Activated CD4-positive, alpha-beta T cell treated with anti-CD3 and anti-CD28 coated beads, Interleukin-2, amount 50 U/mL, for 16 hours (primary cell): Measurements from ENCODE around the gene CST9L.

ENCODE experiments used
- DNase-seq: peaks from one replicate; pipeline ENCODE4 v3.0.0-alpha.2; 2020

CST9L gene, protein sequence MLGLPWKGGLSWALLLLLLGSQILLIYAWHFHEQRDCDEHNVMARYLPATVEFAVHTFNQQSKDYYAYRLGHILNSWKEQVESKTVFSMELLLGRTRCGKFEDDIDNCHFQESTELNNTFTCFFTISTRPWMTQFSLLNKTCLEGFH

DNA sequence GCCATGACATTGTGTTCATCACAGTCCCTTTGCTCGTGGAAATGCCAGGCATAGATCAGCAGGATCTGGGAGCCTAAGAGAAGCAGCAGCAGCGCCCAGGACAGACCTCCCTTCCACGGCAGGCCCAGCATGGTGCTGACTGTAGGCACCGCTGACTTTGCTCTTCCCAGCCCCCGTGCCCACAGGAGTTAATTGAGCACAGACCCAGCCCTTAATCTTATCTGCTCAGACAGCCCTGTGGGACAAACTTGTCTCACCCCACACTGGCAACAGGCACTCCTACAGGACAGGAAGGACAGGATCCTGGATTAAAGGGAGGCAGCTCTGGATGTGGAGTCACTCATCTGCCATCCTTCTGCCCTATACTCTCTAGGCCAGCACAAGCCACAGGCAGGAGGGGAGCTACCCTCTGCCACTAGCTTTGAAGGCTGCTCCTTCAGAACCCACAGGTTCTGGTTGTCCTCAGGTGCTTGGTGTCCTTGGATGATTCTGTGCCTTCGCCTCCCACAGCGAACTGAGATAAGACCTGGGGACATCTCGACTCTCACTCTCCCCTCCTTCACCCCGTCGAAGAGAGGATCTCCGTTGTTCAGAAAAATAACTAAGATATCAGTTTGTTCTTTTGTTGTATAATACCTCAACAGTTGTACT lies at the start of gene CST9L:
Gene CST9L, minus strand, starts transcription at position 165 of the 651 bp plus-strand sequence. Its CDS starts 34 bp downstream, at position 131.
- no peak for DNase-seq

GRCh38 chr20:23614163-23614562 lies 45.9 kb upstream of the CST9L start:
- no peak for DNase-seq

GRCh38 chr20:23613676-23614075 lies 45.4 kb upstream of the CST9L start:
- no peak for DNase-seq

DNA sequence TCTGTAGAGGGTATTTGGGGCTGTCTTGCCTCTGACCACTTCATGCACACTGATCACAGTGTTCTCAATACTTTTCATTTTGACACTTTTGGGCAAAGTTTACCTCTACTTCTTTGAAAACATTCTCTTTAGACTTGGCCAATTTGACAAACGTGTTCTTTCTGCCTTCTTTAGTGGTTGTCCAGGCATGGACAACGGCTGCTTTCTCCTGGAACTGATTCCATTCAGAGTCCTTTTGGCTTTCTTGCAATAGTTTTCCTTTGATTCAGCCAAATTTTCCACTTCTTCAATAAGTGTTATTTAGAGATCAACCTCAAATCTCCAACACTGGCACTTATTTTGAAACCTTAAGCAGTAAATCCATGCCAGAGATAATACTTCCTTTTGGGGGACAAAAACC lies 44.1 kb upstream of the CST9L start:
- DNase-seq, result no peak

DNA sequence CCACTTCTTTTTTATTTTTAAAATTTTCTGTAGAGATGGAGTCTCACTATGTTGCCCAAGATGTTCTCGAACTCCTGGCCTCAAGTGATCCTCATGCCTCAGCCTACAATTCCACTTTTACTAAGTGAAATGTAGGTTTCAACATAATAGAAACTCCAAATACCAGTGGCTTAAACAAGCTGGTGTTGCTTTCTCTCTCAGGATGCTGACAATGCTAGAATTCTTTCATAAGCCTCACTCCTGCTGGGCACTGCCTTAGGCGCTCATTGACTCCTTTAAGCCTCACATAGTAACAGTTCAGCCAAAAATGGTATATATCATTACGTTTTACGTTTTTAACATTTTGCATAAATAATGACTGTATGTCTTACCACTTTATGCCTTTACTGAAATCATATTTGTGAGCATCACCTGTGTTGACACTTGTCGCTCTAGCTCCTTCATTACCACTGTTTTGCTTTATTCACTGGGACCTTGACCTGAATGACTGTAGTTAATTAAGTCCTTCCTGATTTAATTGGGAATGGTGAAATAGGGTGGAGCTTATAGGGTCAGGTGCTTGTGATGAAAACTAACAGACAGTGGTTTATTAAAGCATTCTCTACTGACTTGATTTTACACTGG lies 41.3 kb upstream of the CST9L start:
- no peak for DNase-seq

DNA sequence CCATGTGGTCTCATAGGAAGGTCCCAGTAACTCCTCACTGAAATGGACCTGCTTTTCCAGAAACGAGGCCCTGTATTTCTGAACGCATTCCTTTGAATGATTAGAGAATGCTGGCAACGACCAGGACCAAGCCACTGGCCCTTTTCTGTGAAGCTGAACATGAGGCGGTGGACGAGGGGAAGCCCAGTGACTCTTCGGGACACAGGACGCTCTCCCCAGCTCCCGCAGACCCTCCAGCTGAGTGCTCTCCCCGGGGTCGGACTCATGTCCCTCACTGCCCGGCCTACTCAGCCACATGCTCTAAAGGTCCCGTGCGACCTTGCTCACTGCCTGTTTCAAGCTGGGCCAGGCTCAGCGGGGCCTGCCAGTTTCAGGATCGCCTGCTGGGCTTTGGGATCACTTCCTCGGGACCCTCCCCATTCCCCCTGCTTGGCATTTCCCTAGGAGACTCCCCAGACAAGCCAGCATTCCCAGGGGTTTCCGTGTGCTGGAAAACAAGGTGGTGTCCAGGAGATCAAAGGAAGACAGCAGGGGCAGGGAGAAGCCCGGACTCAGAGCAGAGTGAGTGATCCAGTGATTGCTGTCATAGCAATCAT lies 40.1 kb upstream of the CST9L start:
- DNase-seq, result no peak

DNA sequence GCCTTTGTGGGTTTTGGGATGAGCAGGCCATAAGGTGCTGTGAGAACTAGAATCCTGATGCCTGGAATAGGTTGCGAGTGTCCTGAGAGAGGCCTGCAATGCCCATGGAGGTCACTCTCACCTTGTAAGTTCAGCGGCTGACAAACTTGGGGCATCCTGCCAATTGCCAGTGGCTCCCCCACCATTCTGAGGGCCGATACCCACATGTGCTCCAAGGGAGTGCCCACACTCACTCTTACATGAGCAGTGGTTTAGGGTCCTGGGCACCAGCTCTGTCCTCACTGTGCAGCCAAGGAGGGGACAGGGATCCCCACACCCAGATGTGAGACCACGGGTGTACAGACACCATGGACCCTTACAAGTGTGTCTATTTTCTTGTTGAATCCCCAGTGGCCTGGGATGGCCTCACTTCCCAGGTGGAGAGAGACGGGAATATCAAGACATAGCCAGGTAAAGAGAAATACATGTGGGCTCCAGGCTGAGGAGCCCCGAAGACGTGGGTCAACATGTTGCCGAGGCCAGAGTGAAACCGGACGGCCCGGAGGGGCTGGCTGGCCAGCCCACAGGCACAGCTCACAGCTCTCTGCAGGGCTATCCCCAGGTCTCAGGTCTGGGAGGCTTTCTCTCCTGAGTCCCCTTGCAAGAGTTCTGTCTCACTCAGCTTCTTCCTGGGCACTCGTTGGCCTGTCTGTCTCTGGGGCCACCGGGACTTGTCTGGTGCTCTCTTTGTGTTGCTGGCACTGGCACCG lies 39.4 kb upstream of the CST9L start:
- no peak for DNase-seq

DNA sequence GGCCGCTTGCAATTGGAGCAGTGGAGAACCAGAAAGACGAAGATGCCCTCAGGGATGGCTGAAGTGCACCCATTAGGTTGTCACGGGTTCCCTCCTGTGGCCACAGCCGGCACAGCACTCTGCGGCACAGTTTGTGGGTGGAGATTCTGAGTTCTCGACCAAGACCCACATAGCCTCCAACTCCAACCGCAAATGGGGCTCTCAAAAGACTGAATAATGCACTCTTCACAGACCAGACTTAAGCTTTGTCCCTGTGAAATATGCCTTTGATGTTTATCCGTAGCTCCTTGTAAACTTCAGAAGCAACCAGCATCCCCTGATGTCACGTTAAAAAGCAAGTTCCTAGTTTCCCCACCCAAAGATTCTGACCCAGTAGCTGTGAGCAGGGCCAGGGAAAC lies 38.4 kb upstream of the CST9L start:
- peak; percentile 66 for DNase-seq

DNA sequence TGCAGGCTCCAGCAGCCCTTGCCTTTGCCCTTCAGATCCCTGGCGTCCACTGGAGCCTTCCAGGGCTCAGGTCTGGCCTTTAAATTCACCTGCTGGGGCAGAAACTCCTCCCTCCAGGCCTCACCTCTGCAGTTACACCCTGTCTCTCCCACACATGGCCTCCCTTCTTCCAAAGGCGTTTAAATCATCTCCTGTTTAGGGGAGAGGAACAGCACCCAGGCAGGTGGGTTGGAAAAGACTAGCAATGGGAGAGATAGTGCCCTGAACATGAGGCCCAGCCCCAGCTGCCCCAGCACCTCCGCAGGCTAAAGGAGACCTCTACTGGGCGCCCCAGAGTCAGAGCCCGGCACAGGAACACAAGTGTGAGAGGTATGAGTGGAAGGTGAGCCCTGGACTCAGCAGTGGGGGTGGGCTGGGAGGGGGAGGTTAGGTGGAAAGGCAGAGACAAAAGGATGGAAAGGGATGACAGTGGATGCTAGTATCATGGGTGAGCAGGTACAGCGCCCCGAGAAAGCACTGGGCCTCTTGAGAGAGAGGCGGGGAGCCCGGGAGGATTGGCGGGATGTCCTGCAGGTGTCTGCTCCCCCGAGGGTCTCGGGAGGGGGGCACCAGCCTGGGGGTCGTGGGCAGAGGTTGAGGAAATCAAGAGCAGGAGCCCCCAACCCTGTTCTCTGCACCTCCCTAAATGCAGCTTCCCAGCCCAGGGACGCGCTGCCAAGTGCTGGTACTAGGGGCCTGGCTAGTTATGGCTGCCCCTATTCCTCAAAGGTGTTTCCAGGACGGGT lies 37.8 kb upstream of the CST9L start, which contains the start of gene CST9:
Gene CST9, minus strand, starts transcription at position 51 of the 785 bp plus-strand sequence. CDS start 53 bp downstream, outside the sequence.
- no peak for DNase-seq

DNA sequence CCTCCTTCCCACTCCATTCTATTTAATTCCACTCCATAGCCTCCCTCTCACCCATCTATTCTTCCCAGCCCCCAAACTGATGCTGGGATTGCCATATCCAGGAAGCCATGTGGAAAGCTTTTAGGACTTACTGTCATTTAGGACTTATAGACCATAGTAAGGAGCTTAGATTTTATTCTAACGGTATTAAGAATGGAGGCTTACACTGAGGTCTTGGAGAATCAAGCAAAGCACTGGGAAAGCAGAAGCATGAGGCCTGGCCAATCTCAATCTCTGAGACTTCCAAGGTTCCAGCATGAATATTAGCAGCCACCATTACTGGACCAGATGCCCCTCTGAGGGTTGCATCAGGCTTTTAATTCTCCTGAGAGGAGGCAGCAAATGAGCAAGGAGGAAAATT lies 36.0 kb upstream of the CST9L start:
- no peak for DNase-seq

DNA sequence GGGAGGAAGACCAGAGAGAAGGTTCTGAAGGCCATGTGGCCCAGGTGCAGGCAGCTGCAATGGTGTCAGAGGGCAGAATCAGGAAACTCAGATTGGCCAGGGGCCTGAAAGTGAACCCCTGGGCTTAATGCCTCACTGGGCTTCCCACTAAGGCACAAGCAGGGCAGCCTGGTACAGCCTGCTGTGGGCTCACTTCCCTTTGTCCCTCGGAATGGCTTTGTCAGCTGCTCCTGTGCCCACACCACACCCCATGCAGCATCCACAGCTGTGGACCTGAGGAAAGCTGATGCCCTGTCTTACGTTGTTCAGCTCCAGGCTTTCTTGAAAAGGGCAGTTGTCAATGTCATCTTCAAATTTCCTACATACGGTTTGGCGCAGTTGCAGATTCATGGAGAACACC lies 35.0 kb upstream of the CST9L start:
- no peak for DNase-seq

- DNase-seq, result no peak
Observed at GRCh38 chr20:23602699-23603098, 34.4 kb upstream of the CST9L start.

GRCh38 chr20:23602241-23602640 lies 34.0 kb upstream of the CST9L start:
- DNase-seq, result no peak

DNA sequence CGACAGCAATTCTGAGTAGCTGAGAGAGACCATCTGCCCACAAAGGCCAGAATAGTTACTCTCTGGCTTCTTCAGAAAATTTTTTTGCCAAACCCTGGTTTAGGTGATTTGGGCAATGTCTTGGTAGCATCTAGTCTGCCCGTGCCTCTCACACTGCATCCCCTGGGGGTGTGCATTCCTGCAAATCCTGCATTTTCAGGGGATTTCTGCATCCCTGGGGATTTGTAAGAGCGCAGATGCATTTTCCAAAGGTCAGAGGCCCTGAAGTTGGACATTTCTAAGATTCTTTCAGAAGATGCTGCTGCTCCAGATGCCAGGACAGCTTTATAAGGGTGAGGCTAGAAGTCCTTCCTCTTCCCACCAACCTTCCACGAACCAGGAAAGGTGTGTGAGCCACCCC lies 33.4 kb upstream of the CST9L start:
- no peak for DNase-seq

GRCh38 chr20:23598481-23598880 lies 30.2 kb upstream of the CST9L start:
- no peak for DNase-seq

- no peak for DNase-seq
Observed at GRCh38 chr20:23596579-23597250, 28.4 kb upstream of the CST9L start.

DNA sequence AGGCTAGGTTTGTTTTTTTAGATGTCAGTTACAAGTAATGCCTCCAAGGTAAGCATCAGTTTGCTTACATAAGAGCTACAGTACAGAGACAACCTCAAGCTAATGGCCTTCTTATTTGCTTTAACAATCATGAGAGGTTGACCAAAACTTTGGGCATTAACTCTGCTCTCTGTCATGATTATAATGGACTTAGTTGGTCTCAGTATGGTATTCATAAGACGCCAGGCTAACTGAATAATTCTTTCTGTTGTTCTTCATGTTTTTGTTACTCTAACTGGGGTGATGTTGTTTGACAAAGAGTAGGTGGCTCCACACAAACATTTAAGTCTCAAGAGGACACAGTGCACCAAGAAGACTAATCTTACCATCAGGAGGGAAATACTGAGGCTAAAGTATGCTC lies 27.7 kb upstream of the CST9L start:
- DNase-seq, result no peak

- DNase-seq, result no peak
Observed at GRCh38 chr20:23588434-23589403, 20.4 kb upstream of the CST9L start.

DNA sequence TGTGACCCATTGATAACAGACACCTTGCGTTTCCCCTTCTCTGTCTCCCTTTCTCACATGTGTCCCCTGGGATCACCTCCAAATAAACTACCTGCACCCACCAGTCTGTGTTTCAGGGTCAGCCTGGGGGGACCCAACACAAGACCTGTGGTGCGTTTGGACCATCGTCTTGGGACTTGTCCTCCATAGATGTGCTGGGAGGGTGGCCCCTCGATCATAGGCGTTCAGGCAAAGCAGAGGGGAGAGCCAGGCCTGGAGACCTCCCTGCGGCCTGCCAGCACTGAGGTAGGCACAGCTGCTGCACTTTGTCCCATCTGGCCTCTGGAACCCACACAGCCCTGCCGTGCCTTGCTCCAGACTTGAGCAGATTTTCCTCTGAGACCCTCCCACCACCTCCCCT lies 19.3 kb upstream of the CST9L start:
- DNase-seq, result no peak

DNA sequence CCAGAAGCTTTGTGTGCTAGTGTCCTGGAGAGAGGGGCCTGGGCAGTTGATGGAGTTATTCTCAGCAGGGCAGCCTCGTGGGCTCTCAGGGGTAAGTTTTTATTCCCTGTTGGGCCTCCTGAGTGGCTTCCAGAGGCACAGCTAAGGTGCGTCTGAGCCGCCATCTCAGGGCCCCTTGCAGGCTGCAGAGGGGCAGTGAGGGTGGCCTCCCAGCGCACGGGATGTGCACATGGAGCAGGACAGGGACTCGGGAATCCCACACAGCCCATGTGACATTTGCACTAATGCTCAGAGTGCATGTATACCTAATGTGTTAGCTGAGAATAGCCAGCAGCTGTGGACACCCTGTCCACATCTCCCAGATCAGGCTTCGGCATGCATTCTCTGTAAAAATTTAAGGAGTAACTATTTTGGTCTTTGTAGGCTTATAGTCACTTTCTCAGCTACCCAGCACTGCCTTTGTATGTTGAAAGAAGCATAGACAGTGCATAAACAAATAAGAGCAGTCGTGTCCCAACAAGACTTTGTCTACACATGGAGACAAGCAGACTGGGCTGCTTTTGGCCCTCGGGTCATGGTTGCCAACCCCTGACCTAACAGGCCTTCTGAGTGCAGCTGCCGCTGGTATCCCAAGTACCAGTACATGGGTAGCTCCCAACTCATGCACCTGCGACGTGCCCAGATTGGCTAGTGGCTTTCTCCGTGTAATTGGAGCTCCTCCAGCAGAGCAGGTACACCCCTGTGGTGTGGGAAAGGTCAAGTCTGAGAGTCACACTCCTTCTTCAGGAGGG lies 18.6 kb upstream of the CST9L start:
- DNase-seq, result no peak
